Measurements from ENCODE around the gene SIGLEC15.

SIGLEC15 gene

DNA sequence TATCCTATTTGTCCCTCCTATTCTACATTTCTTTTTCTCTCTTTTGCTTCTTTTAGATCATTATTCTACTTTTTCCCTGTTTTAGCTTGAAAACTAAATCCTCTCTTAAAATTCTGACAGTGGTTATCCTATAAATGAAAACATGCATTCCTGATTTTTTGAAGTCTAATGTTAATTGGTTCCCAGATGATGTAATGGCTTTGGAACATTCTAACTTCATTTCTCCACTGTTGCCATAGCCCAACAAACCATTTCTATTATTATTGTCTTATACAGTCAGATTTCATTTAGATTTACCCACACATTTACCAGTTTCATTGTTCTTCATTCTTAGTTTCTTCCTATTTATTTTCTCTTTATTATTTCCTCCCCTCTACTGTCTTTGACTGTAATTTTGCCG, 36.5 kb downstream of the SIGLEC15 start:
- no peak for DNase-seq (ENCODE audit: low read depth)
- H3K4me3 ChIP-seq (ENCODE audit: low read depth, low read length) = no peak overlapping the region
- TF ChIP-seq, protein P1, sequence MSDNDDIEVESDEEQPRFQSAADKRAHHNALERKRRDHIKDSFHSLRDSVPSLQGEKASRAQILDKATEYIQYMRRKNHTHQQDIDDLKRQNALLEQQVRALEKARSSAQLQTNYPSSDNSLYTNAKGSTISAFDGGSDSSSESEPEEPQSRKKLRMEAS (IDR thresholded peaks at IDR 0.05; ENCODE audit: low read depth, low read length) = no peak
- no peak for TF ChIP-seq MYC (IDR thresholded peaks at IDR 0.05; ENCODE audit: low read depth, low read length)
- TF ChIP-seq, protein P2, sequence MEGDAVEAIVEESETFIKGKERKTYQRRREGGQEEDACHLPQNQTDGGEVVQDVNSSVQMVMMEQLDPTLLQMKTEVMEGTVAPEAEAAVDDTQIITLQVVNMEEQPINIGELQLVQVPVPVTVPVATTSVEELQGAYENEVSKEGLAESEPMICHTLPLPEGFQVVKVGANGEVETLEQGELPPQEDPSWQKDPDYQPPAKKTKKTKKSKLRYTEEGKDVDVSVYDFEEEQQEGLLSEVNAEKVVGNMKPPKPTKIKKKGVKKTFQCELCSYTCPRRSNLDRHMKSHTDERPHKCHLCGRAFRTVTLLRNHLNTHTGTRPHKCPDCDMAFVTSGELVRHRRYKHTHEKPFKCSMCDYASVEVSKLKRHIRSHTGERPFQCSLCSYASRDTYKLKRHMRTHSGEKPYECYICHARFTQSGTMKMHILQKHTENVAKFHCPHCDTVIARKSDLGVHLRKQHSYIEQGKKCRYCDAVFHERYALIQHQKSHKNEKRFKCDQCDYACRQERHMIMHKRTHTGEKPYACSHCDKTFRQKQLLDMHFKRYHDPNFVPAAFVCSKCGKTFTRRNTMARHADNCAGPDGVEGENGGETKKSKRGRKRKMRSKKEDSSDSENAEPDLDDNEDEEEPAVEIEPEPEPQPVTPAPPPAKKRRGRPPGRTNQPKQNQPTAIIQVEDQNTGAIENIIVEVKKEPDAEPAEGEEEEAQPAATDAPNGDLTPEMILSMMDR (IDR thresholded peaks at IDR 0.05; ENCODE audit: low read depth, low read length) = no peak
- no peak for TF ChIP-seq POLR2A (IDR thresholded peaks at IDR 0.05; ENCODE audit: extremely low read depth, insufficient read length)

DNA sequence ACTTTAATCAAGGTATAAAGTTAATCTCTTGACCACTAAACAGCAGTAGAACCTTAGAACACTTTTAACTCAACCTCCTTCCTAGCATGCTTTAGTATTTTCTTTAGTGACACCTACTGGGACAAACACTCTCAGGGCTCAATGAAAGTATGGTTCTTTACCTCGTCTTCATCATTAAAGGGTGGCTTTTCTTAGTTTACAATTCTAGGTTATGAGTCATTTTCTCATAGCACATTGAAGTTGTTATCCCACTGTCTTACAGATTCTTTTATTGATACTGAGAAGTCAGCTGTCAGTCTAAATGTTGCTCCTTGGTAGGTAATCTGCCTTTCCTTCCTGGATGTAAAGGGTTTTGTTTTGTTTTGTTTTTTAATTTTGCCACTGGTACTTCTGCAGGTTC, 38.0 kb downstream of the SIGLEC15 start:
- no peak for DNase-seq (ENCODE audit: low read depth)
- no peak for TF ChIP-seq MYC (IDR thresholded peaks at IDR 0.05; ENCODE audit: low read depth, low read length)
- no peak for TF ChIP-seq POLR2A (IDR thresholded peaks at IDR 0.05; ENCODE audit: extremely low read depth, insufficient read length)
- TF ChIP-seq, protein P2 (IDR thresholded peaks at IDR 0.05; ENCODE audit: low read depth, low read length) = no peak
- TF ChIP-seq, protein P1 (IDR thresholded peaks at IDR 0.05; ENCODE audit: low read depth, low read length) = no peak

DNA sequence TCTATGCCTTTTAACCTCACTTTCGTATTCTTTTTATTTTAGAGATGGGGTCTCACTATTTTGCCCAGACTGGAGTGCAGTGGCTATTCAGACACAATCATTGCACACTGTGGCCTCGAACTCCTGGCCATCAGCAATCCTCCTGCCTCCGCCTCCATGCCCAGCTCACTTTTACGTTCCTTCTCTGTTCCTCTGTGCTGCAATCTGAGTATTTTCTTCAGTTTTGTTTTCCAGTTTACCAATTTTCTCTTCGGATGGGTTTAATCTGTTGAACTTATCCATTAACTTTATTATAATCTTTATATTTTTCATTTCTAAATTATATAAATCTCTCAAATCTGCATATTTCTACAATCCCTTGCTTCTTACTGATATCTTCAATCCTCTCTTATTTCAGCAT, 38.6 kb downstream of the SIGLEC15 start:
- no peak for DNase-seq (ENCODE audit: low read depth)
- TF ChIP-seq MYC (IDR thresholded peaks at IDR 0.05; ENCODE audit: low read depth, low read length) (no peak), POLR2A (IDR thresholded peaks at IDR 0.05; ENCODE audit: extremely low read depth, insufficient read length) (no peak)
- no peak overlapping the region for H3K4me3 ChIP-seq (ENCODE audit: low read depth, low read length)

More for the DNA sequence above, 38.0 kb downstream of the SIGLEC15 start:
- no peak overlapping the region for H3K4me3 ChIP-seq (ENCODE audit: low read depth, low read length)

DNA sequence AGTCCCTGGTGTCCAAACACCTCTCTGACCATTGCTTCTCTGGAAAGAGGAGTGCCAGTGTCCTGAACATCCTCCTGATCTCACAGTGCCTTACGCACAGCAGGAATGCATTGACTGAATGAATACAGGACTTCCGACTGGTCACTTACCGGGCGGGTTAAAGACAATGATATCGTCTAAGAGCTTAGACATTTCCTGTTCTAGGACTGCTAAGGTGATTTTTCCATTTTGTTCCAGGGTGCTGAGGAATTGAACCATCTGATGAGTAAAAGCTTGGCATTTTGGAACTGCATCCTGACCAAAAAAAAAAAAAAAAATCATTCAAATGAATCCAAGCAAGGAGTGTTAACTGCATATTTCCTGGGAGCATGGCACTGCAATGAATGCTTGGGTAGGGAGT, 40.0 kb downstream of the SIGLEC15 start:
- H3K4me3 ChIP-seq (ENCODE audit: low read depth, low read length) = no peak overlapping the region
- no peak for DNase-seq (ENCODE audit: low read depth)
- TF ChIP-seq POLR2A (IDR thresholded peaks at IDR 0.05; ENCODE audit: extremely low read depth, insufficient read length) (no peak), MYC (IDR thresholded peaks at IDR 0.05; ENCODE audit: low read depth, low read length) (no peak)
- TF ChIP-seq, protein P2 (IDR thresholded peaks at IDR 0.05; ENCODE audit: low read depth, low read length) = no peak
- TF ChIP-seq, protein P1 (IDR thresholded peaks at IDR 0.05; ENCODE audit: low read depth, low read length) = no peak

DNA sequence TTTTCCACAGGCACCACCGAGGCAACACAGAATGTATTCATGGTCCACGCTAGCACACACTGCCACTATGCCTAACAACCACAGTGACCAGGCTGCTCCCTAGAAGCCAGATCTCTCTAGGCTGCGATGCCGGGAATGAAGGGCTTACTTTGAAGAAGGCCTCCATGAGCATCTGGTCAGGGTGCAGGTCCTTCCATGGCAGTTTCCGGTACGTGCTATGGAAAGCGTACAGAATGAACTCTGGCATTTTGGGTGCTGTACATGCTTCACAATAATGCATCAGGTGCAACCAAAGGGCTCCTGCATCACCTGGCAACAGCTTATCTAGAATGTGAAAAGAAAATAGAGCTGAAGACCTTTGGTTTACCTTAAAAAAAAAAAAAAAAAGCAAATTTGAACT, 44.9 kb downstream of the SIGLEC15 start:
- TF ChIP-seq, protein P1 (IDR thresholded peaks at IDR 0.05; ENCODE audit: low read depth, low read length) = no peak
- TF ChIP-seq POLR2A (IDR thresholded peaks at IDR 0.05; ENCODE audit: extremely low read depth, insufficient read length) (no peak), MYC (IDR thresholded peaks at IDR 0.05; ENCODE audit: low read depth, low read length) (no peak)
- TF ChIP-seq, protein P2 (IDR thresholded peaks at IDR 0.05; ENCODE audit: low read depth, low read length) = no peak
- no peak overlapping the region for H3K4me3 ChIP-seq (ENCODE audit: low read depth, low read length)
- DNase-seq (ENCODE audit: low read depth) = no peak

DNA sequence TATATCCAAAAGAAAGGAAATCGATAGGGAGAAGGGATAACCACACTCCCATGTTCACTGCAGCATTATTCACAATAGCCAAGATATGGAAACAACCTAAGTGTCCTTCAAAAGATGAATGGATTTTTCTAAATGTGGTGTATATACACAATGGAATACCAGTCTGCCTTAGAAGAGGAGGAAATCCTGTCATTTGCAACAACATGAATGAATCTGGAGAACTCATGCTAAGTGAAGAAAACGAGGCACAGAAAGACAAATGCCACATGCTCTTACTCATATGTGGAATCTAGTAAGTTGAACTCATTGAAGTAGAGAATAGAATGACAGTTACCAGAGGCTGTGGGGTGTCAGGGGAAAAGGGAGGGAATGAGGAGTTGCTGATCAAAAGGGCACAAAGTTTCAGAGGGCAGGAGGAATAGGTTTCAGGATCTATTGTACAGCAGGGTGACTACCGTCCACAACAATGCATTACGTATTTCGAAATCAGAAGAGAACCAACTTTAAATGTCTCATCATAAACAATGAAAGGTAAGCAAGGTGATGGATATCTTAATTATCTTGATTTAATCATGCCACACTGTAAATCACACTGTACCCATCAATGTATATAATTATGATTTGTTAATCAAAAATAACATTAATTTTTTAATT, 46.1 kb downstream of the SIGLEC15 start:
- TF ChIP-seq POLR2A (IDR thresholded peaks at IDR 0.05; ENCODE audit: extremely low read depth, insufficient read length) (no peak), MYC (IDR thresholded peaks at IDR 0.05; ENCODE audit: low read depth, low read length) (no peak)
- TF ChIP-seq, protein P2 (IDR thresholded peaks at IDR 0.05; ENCODE audit: low read depth, low read length) = no peak
- TF ChIP-seq, protein P1 (IDR thresholded peaks at IDR 0.05; ENCODE audit: low read depth, low read length) = no peak
- H3K4me3 ChIP-seq (ENCODE audit: low read depth, low read length) = no peak overlapping the region
- DNase-seq (ENCODE audit: low read depth) = no peak

All from NB4 (cell line).